Measurements from ENCODE around the gene SRPK2. TPM values are rescaled to one million over a fixed set of nuclear protein-coding genes. Genes with fewer than 3 reads are reported as not detected.
"Not testable (repeated sequence)": the region's sequence is repeated elsewhere in the genome, so short reads cannot be mapped to it uniquely, and the experiment has no call there.

Gene SRPK2
- total RNA-seq, 1 donor from 2014 or later: 47.1 TPM

DNA sequence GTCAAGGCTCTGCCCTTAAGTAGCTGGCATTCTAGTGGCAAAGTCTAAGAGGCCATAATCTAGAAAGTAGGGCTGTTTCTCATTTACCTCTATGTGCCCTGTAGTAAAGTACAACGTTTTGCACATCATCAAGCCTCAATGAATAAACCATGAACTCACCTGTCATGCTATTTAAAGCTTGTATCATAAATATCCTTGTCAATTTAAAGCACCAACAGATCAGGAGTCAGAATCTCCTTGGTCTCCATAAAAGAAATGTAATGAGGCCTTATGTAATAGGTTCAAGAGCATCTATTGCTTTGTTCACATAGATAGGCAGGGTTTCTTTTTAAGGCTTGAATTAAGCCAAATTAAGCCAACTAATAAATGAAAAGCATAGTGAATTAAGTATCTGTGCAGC lies 192.8 kb downstream of the SRPK2 start:
- DNase-seq (ENCODE audit: extremely low spot score in 2 of 2): no peak
- TF ChIP-seq, protein P1, sequence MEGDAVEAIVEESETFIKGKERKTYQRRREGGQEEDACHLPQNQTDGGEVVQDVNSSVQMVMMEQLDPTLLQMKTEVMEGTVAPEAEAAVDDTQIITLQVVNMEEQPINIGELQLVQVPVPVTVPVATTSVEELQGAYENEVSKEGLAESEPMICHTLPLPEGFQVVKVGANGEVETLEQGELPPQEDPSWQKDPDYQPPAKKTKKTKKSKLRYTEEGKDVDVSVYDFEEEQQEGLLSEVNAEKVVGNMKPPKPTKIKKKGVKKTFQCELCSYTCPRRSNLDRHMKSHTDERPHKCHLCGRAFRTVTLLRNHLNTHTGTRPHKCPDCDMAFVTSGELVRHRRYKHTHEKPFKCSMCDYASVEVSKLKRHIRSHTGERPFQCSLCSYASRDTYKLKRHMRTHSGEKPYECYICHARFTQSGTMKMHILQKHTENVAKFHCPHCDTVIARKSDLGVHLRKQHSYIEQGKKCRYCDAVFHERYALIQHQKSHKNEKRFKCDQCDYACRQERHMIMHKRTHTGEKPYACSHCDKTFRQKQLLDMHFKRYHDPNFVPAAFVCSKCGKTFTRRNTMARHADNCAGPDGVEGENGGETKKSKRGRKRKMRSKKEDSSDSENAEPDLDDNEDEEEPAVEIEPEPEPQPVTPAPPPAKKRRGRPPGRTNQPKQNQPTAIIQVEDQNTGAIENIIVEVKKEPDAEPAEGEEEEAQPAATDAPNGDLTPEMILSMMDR (IDR thresholded peaks at IDR 0.05): no peak
- no peak for TF ChIP-seq POLR2A (IDR thresholded peaks at IDR 0.05)
- no peak for TF ChIP-seq POLR2AphosphoS5 (IDR thresholded peaks at IDR 0.05; ENCODE audit: insufficient read depth in 1 of 2, low read depth in 1 of 2)
- Histone ChIP-seq H3K4me3 (no peak overlapping the region), H3K27me3 (no peaks in the 10 kb centered on the region), H3K27ac (no peak overlapping the region), H3K4me1 (peaks cover 26% of the 10 kb centered on the region), H3K9me3 (no peaks in the 10 kb centered on the region), H3K36me3 (no peaks in the 10 kb centered on the region)
- intact Hi-C loops (cut with DNase I): no loop called here

DNA sequence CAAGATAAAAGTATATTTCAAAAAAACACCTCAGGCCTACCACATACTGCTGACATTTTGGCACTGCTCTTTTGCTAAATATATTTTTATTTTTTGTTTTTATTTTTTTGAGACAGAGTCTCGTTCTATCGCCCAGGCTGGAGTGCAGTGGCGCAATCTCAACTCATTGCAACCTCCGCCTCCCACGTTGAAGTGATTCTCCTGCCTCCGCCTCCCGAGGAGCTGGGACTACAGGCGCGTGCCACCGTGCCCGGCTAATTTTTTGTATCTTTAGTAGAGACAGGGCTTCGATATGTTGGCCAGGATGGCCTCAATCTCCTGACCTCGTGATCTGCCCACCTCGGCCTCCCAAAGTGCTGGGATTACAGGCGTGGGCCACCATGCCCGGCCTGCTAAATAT lies 193.8 kb downstream of the SRPK2 start:
- intact Hi-C loops (cut with DNase I); DNase-seq (ENCODE audit: extremely low spot score in 2 of 2); H3K36me3 ChIP-seq; H3K27ac ChIP-seq; H3K4me3 ChIP-seq; H3K27me3 ChIP-seq; H3K9me3 ChIP-seq: not testable (repeated sequence)
- peaks cover 26% of the 10 kb centered on the region for H3K4me1 ChIP-seq

DNA sequence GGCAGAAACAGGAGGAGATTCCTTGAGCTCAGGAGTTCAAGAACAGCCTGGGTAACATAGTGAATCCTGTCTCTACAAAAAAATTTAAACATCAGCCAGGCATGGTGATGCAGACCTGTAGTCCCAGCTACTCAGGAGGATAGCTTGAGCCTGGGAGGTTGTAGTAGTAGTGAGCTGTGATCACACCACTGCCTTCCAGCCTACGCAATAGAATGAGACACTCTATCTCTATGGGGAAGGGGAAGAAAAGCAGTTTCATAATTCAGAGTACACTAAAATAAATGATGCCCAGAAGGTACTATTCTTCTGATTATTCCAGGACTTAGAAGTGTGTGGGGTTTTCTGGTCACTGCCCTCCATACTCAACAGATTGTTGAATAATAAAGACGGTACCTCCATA lies 197.4 kb downstream of the SRPK2 start:
- intact Hi-C loops (cut with DNase I): no loop called here
- no peaks in the 10 kb centered on the region for H3K36me3 ChIP-seq
- H3K27me3 ChIP-seq: no peaks in the 10 kb centered on the region
- no peak overlapping the region for H3K27ac ChIP-seq
- TF ChIP-seq, protein P1 (IDR thresholded peaks at IDR 0.05): no peak
- TF ChIP-seq POLR2AphosphoS5 (IDR thresholded peaks at IDR 0.05; ENCODE audit: insufficient read depth in 1 of 2, low read depth in 1 of 2): no peak
- TF ChIP-seq POLR2A (IDR thresholded peaks at IDR 0.05): no peak
- H3K9me3 ChIP-seq: no peaks in the 10 kb centered on the region
- H3K4me1 ChIP-seq: peaks cover 25% of the 10 kb centered on the region
- H3K4me3 ChIP-seq: no peak overlapping the region
- no peak for DNase-seq (ENCODE audit: extremely low spot score in 2 of 2)

DNA sequence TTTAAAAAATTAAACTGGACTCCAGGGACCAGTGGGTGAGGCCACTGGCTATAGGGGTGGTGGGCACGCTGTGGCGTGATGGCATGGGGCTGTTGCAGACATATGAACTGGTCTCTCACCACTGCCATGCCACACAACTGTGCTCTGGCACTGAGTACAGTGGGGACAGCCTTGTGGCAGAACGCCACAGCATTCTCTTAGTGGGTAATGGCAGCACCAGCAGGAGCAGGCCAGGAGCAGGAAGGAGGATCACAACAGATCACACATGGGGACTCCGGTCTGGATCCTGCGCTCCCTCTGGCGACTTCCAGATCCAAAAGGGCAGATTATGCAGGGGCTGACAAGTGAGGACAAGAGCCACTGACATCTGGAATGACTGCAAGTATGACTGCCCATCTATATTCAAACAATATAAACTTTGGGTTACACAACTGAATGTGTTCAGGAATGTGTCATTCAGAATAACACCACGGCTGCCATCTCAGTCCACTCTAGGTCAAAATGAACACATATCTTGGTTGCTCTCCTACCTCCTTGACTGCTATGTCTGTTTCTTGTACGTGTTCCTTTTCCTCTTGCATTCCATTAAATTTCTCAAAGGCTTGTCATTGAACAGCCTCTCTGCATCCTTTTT lies 198.7 kb downstream of the SRPK2 start:
- H3K4me1 ChIP-seq: peaks cover 29% of the 10 kb centered on the region
- intact Hi-C loops (cut with DNase I): no loop called here
- no peak overlapping the region for H3K4me3 ChIP-seq
- no peaks in the 10 kb centered on the region for H3K36me3 ChIP-seq
- no peaks in the 10 kb centered on the region for H3K27me3 ChIP-seq
- TF ChIP-seq POLR2AphosphoS5 (IDR thresholded peaks at IDR 0.05; ENCODE audit: insufficient read depth in 1 of 2, low read depth in 1 of 2): no peak
- no peak for TF ChIP-seq POLR2A (IDR thresholded peaks at IDR 0.05)
- TF ChIP-seq, protein P1 (IDR thresholded peaks at IDR 0.05): no peak
- H3K27ac ChIP-seq: no peak overlapping the region
- no peaks in the 10 kb centered on the region for H3K9me3 ChIP-seq
- DNase-seq (ENCODE audit: extremely low spot score in 2 of 2): no peak

DNA sequence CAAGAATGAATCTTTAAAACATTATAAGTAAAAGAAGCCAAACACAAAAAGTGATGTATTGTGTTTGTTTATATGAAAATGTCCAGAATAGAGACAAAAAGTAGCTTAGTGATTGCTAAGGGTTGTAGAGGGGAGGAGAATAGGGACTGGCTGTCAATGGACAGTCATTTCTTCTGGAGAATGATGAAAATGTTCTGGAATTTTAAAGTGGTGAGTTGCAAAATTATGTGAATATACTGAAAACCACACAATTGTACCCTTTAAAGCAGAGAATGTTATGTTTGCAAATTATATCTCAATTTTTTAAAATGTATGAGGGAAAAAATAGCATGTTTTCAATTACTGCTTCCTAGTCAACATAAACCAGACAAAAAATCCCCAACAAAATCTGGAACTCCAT lies 200.5 kb downstream of the SRPK2 start:
- peaks cover 29% of the 10 kb centered on the region for H3K4me1 ChIP-seq
- H3K4me3 ChIP-seq: no peak overlapping the region
- intact Hi-C loops (cut with DNase I): no loop called here
- no peaks in the 10 kb centered on the region for H3K36me3 ChIP-seq
- no peaks in the 10 kb centered on the region for H3K27me3 ChIP-seq
- no peak overlapping the region for H3K27ac ChIP-seq
- no peak for DNase-seq (ENCODE audit: extremely low spot score in 2 of 2)
- no peak for TF ChIP-seq POLR2A (IDR thresholded peaks at IDR 0.05)
- H3K9me3 ChIP-seq: no peaks in the 10 kb centered on the region

DNA sequence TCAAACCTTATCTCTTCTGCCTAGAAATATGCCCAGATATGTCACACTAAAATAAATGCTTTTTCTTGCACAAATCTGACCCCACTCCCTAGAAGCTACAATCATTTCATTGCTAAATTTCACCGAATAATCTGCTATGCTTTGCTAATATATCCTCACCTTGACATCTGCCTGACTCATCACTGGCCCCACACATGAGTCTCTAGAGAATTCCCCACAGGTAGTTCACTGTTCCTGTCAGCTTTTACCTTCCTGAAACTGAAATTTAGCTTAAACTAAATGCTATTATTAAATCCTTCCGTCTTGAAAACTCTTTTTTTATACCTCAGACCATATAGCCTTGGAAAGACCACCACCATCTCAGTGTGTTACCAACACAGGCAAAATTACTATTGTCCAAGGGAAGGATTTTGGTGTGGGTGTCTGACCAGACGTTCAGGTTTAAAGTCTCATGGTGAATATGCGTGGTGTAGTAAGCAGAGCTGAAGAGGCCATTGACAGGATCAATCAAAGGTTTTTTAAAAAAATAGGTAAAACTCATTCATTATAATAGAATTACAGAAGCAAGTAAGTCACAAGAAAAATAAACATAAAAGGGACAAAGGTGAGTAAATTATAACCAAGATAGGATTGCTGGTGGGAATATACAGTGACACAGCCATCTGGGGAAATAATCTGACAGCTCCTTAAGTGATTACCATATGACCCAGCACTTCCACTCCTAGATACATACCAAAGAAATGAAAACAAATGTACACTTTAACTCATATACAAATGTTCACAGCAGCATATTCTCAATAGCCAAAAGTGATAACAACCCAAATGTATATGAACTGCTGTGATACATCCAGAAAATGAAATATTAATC lies 201.2 kb downstream of the SRPK2 start:
- TF ChIP-seq POLR2AphosphoS5 (IDR thresholded peaks at IDR 0.05; ENCODE audit: insufficient read depth in 1 of 2, low read depth in 1 of 2) (no peak), POLR2A (IDR thresholded peaks at IDR 0.05) (no peak)
- TF ChIP-seq, protein P1 (IDR thresholded peaks at IDR 0.05): no peak
- peaks cover 29% of the 10 kb centered on the region for H3K4me1 ChIP-seq
- H3K36me3 ChIP-seq: no peaks in the 10 kb centered on the region
- H3K27me3 ChIP-seq: no peaks in the 10 kb centered on the region
- no peak for DNase-seq (ENCODE audit: extremely low spot score in 2 of 2)
- no peak overlapping the region for H3K27ac ChIP-seq
- no peaks in the 10 kb centered on the region for H3K9me3 ChIP-seq
- no peak overlapping the region for H3K4me3 ChIP-seq
- intact Hi-C loops (cut with DNase I): no loop called here
